ENCODE results near the gene BCAM.
"Not testable (repeated sequence)": the region's sequence is repeated elsewhere in the genome, so short reads cannot be mapped to it uniquely, and the experiment has no call there.

The BCAM gene

DNA sequence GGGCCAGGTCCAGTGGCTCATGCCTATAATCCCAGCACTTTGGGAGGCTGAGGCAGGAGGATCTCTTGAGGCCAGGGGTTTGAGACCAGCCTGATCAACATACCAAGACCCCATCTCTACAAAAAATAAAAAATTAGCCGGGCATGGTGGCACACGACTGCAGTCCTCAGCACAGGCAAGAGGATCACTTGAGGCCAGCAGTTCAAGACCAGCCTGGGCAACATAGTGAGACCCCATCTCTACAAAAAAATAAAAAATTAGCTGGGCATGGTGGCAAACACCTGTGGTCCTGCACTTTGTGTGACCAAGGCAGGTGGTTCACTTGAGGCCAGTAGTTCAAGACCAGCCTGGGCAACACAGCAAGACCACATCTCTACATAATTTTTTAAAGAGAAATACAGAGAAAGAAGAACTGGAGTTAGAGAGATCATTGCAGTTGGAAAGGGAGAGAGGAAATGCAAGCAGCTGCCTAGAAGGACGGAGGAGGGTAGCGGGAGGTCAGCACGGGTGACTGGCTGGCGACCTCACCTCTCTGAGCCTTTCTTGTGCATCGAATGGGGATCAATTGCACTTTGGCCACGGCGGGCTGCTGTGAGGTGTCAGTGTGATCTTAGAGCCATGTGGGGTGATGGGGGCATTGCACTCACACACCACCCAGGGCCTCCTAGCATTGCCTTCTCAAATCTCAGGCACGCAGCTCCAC lies 13.9 kb downstream of the BCAM start:
- Histone ChIP-seq H4K20me1 (ENCODE audit: insufficient read depth, low read length) (no peaks in the 10 kb centered on the region), H3K4me2 (ENCODE audit: insufficient read depth, low read length) (no peak overlapping the region), H3K27me3 (ENCODE audit: insufficient read depth, low read length, poor library complexity) (no peaks in the 10 kb centered on the region), H2AFZ (ENCODE audit: low read depth, low read length) (no peak overlapping the region), H3K27ac (ENCODE audit: low read length) (no peak overlapping the region), H3K9me3 (ENCODE audit: insufficient read depth, low read length, severe bottlenecking) (no peaks in the 10 kb centered on the region), H3K79me2 (ENCODE audit: insufficient read depth, low read length) (no peaks in the 10 kb centered on the region), H3K9ac (ENCODE audit: low read depth, low read length) (no peak overlapping the region), H3K36me3 (ENCODE audit: insufficient read depth, low read length) (no peaks in the 10 kb centered on the region), H3K4me1 (ENCODE audit: insufficient read depth, low read length) (no peaks in the 10 kb centered on the region), H3K4me3 (ENCODE audit: low read depth in 1 of 2, low read length in 2 of 2) (no peak overlapping the region)
- DNase-seq (no peak), ATAC-seq (ENCODE audit: insufficient read depth, low read depth) (no peak)
- TF ChIP-seq, protein P1, sequence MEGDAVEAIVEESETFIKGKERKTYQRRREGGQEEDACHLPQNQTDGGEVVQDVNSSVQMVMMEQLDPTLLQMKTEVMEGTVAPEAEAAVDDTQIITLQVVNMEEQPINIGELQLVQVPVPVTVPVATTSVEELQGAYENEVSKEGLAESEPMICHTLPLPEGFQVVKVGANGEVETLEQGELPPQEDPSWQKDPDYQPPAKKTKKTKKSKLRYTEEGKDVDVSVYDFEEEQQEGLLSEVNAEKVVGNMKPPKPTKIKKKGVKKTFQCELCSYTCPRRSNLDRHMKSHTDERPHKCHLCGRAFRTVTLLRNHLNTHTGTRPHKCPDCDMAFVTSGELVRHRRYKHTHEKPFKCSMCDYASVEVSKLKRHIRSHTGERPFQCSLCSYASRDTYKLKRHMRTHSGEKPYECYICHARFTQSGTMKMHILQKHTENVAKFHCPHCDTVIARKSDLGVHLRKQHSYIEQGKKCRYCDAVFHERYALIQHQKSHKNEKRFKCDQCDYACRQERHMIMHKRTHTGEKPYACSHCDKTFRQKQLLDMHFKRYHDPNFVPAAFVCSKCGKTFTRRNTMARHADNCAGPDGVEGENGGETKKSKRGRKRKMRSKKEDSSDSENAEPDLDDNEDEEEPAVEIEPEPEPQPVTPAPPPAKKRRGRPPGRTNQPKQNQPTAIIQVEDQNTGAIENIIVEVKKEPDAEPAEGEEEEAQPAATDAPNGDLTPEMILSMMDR (IDR thresholded peaks at IDR 0.05; ENCODE audit: borderline replicate concordance, extremely low read depth, low read length, poor library complexity, severe bottlenecking): no peak
- no peak for TF ChIP-seq EZH2 (IDR thresholded peaks at IDR 0.05; ENCODE audit: borderline replicate concordance, low read depth, low read length, severe bottlenecking)

DNA sequence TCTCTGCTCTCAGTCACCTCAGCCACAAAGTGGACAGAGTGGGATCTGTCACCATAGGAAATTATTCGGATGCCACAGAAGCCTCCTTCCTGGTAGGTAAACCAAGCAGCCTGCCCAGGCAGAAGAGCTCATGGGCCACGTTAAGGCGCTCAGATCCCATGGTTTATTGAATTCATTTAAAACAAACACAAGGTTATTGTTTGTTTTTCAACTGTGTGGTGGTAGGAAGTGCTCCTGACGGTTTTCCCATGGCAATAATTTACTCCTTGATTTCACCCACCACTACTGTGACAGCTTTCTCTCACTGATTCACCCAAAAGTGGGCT lies 14.4 kb downstream of the BCAM start:
- Histone ChIP-seq H3K4me1 (ENCODE audit: insufficient read depth, low read length) (no peaks in the 10 kb centered on the region), H4K20me1 (ENCODE audit: insufficient read depth, low read length) (no peaks in the 10 kb centered on the region), H2AFZ (ENCODE audit: low read depth, low read length) (no peak overlapping the region), H3K79me2 (ENCODE audit: insufficient read depth, low read length) (no peaks in the 10 kb centered on the region), H3K4me3 (ENCODE audit: low read depth in 1 of 2, low read length in 2 of 2) (no peak overlapping the region), H3K36me3 (ENCODE audit: insufficient read depth, low read length) (no peaks in the 10 kb centered on the region), H3K27ac (ENCODE audit: low read length) (no peak overlapping the region), H3K4me2 (ENCODE audit: insufficient read depth, low read length) (no peak overlapping the region), H3K9me3 (ENCODE audit: insufficient read depth, low read length, severe bottlenecking) (no peaks in the 10 kb centered on the region), H3K27me3 (ENCODE audit: insufficient read depth, low read length, poor library complexity) (no peaks in the 10 kb centered on the region), H3K9ac (ENCODE audit: low read depth, low read length) (no peak overlapping the region)
- TF ChIP-seq, protein P1 (IDR thresholded peaks at IDR 0.05; ENCODE audit: borderline replicate concordance, extremely low read depth, low read length, poor library complexity, severe bottlenecking): no peak
- no peak for TF ChIP-seq EZH2 (IDR thresholded peaks at IDR 0.05; ENCODE audit: borderline replicate concordance, low read depth, low read length, severe bottlenecking)
- ATAC-seq (ENCODE audit: insufficient read depth, low read depth): no peak
- DNase-seq: no peak

DNA sequence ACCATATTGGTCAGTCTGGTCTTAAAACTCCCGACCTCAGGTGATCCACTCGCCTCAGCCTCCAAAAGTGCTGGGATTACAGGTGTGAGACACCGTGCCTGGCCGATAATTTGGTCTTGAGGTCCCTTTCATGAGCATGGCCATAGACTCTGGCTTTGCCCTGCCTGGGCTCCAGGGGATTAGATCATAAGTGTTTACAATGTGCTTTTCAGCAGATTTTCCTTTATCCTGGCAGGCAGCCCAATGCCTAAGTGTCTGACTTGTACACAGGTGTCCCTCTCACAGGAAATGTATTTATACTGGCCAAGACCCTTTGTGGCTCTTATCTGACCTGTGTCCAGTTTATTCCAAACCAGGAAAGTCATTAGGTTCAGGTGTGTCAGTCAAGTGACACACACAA lies 15.9 kb downstream of the BCAM start:
- Histone ChIP-seq H3K4me3 (ENCODE audit: low read depth in 1 of 2, low read length in 2 of 2) (no peak overlapping the region), H3K4me2 (ENCODE audit: insufficient read depth, low read length) (no peak overlapping the region), H3K27ac (ENCODE audit: low read length) (no peak overlapping the region), H3K4me1 (ENCODE audit: insufficient read depth, low read length) (no peaks in the 10 kb centered on the region), H3K36me3 (ENCODE audit: insufficient read depth, low read length) (no peaks in the 10 kb centered on the region), H3K79me2 (ENCODE audit: insufficient read depth, low read length) (no peaks in the 10 kb centered on the region), H3K9me3 (ENCODE audit: insufficient read depth, low read length, severe bottlenecking) (no peaks in the 10 kb centered on the region), H3K27me3 (ENCODE audit: insufficient read depth, low read length, poor library complexity) (no peaks in the 10 kb centered on the region), H3K9ac (ENCODE audit: low read depth, low read length) (no peak overlapping the region), H2AFZ (ENCODE audit: low read depth, low read length) (no peak overlapping the region), H4K20me1 (ENCODE audit: insufficient read depth, low read length) (no peaks in the 10 kb centered on the region)
- DNase-seq (no peak), ATAC-seq (ENCODE audit: insufficient read depth, low read depth) (no peak)
- no peak for TF ChIP-seq EZH2 (IDR thresholded peaks at IDR 0.05; ENCODE audit: borderline replicate concordance, low read depth, low read length, severe bottlenecking)
- TF ChIP-seq, protein P1 (IDR thresholded peaks at IDR 0.05; ENCODE audit: borderline replicate concordance, extremely low read depth, low read length, poor library complexity, severe bottlenecking): no peak

DNA sequence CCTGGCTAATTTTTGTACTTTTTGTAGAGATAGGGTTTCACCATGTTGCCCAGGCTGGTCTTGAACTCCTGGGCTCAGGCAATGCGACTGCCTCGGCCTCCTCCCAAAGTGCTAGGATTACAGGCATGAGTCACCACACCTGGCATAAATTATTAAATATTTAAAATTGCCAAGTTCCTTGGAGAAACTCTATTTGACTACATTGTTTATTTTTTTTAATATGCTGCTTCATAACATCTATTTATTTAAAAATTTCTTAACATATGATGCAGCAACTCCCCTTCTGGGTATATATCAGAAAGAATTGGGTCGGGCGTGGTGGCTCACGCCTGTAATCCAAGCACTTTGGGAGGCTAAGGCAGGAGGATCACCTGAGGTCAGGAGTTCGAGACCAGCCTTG lies 24.0 kb downstream of the BCAM start:
- not testable (repeated sequence) for H3K9me3 ChIP-seq (ENCODE audit: insufficient read depth, low read length, severe bottlenecking); H3K4me3 ChIP-seq (ENCODE audit: low read depth in 1 of 2, low read length in 2 of 2); ATAC-seq (ENCODE audit: insufficient read depth, low read depth); H3K79me2 ChIP-seq (ENCODE audit: insufficient read depth, low read length); H3K4me2 ChIP-seq (ENCODE audit: insufficient read depth, low read length); H3K27ac ChIP-seq (ENCODE audit: low read length); H3K36me3 ChIP-seq (ENCODE audit: insufficient read depth, low read length); DNase-seq; H3K27me3 ChIP-seq (ENCODE audit: insufficient read depth, low read length, poor library complexity); H3K4me1 ChIP-seq (ENCODE audit: insufficient read depth, low read length); H3K9ac ChIP-seq (ENCODE audit: low read depth, low read length); H2AFZ ChIP-seq (ENCODE audit: low read depth, low read length); H4K20me1 ChIP-seq (ENCODE audit: insufficient read depth, low read length)

DNA sequence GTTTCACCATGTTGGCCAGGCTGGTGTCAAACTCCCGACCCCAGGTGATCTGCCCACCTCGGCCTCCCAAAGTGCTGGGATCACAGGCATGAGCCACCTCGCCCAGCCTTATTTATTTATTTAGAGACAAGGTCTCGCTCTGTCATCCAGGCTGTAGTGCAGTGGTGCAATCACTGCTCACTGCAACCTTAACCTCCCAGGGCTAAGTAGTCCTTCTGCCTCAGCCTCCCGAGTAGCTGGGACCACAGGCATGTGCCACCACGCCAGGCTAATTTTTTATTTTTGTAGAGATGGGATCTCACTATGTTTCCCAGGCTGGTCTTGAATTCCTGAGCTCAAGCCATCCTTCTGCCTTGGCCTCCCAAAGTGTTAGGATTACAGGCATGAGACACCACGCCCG lies 25.5 kb downstream of the BCAM start:
- H3K4me2 ChIP-seq (ENCODE audit: insufficient read depth, low read length); H3K79me2 ChIP-seq (ENCODE audit: insufficient read depth, low read length); H3K36me3 ChIP-seq (ENCODE audit: insufficient read depth, low read length); H4K20me1 ChIP-seq (ENCODE audit: insufficient read depth, low read length); H3K27ac ChIP-seq (ENCODE audit: low read length); ATAC-seq (ENCODE audit: insufficient read depth, low read depth); H3K27me3 ChIP-seq (ENCODE audit: insufficient read depth, low read length, poor library complexity); H2AFZ ChIP-seq (ENCODE audit: low read depth, low read length); H3K9me3 ChIP-seq (ENCODE audit: insufficient read depth, low read length, severe bottlenecking); H3K4me1 ChIP-seq (ENCODE audit: insufficient read depth, low read length); DNase-seq; H3K4me3 ChIP-seq (ENCODE audit: low read depth in 1 of 2, low read length in 2 of 2); H3K9ac ChIP-seq (ENCODE audit: low read depth, low read length): not testable (repeated sequence)
